GM19099 (cell line): ENCODE results near the gene TARS2.

Source experiments
- POLR2A ChIP-seq: IDR thresholded peaks from 3 replicates; pipeline ENCODE4 v1.6.1; 2011; ENCODE audit warnings: low read depth; ENCODE audit not compliant: insufficient read length; ENCODE audit errors: extremely low read depth

The TARS2 gene

DNA sequence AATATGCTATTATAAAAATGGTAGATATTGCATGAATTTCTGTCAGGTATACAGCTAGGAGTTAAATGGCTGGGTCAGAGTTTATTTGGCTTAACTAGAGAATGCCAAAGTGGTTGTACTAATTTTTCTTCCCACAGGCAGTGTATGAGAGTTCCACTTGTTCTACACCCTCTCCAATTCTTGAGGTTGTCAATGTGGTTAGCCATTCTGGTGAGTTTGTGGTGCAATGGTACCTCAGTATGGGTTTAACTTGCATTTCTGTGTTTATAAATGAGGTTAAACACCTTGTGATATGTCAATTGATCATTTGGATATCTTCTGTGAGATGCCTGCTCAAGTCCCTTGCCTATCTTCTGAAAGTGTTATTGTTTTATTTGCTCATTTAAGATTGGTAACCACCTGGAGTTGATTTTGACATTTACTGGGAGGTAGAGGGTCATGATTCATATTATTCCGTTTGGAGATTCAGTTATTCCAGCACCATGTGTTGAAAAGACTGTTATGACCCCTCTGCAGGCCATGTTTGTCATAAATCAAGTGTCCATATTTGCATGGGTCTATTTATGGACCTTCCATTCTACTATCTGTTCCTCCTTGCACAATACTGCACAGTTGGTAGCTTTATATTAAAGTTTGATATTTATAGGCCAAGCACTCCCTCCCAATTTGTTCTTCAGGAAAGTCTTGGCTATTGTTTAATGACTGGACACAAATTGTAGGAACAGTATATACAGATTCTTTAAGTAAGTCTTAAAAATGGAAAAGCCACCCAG, 34.2 kb downstream of the TARS2 start:
- TF ChIP-seq POLR2A: no peak

DNA sequence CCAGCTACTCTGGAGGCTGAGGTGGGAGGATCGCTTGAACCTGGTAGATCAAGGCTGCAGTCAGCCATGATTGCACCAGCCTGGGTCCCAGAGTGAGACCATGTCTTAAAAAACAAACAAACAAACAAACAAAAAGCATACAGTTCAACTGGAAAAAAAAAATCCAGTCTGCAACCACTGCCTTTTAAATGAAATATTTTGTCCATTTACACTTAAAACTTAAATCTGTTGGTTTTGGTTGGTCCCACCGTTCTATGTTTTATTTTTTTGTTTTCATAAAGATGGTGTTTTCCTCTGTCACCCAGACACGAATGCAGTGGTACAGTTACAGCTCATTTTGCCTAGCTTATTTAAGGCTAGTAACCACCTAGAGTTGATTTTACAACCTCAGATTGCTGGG, 38.1 kb downstream of the TARS2 start:
- no peak for TF ChIP-seq POLR2A

DNA sequence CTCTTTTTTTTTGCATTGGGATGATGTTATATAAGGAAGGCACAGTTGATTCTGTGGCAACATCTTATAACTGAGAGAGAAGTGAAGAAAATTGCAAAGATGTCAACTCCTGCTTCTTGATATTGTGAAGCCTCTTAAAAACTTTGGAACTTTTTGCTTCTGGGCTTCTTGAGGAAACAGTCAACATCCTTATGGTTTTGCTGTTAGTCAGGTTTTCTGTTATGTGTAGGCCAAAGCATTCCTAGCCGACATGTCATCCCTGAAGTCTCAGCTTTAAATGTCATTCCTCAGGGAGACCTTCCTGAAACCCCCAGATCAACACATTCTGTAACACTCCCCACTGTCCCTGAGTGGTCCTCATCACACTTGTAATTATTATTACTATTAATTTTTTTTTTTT, 41.0 kb downstream of the TARS2 start:
- TF ChIP-seq POLR2A: no peak

DNA sequence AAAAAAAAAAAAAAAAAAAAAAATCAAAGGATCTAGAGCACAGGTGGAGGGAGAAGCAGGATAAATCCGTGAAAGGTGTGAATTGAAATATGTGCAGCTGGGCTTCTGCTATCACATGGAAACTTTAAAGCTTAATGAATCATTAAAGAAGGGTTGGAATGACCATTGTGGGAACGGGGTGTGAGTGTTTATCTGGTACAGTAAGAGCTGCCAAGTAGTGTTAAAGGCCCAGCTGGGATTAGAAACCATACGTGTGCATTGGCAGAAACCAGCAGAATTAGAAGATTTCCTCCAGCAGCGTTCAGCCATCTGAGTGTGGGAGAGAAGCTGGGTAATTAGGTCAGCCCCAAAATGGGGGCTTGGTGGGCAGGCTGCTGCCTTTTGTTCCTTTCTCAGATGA, 41.8 kb downstream of the TARS2 start:
- no peak for TF ChIP-seq POLR2A

DNA sequence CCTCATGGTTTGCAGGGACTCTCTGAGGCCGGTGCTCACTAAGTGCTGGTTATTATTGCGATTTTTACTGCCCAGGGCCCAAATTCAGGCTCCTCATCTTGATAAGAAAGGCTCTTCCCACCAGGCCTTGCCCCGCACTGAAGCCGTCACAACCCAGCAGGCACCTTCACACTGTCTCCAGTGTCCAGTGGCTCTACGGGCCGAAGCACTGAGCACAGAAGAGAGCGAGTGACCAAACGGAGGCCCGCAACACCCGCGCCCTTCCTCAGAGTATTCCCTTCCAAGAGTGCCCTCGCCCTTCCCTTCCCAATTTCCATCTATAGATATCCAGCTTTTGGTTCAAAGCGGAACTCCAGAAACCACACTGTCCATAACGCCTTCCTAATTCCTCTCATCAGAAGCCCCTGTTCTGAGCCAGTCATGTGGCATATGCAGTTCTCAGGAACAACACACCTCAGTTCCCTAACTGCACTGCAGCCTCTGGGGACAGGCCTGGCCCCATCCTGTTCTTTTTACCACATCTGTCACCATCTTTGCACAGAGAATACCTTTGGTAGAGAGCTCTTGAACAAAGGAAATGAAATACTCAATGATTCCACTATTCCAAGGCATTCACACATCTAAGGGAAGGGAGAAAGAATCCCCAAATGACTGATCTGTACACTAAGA, 43.4 kb downstream of the TARS2 start:
- no peak for TF ChIP-seq POLR2A

DNA sequence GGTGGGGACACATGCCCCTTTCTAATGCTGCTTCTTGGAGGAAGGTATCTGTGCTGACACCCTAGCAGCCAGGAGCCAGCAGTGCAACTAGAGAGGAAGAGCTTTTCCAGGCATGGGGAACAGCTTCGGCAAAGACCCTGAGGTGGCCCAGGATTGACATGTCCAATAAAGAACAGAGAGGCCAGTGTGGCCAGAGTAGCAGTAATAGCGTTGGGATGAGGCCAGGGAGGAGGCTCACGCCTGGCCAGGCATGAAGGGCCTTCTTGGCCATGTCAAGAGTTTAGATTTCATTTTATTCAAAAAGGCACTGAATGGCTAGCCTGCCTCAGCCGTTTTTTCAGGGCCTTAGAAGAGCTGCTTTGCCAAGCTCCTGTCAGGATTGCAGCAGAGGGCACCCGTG, 45.6 kb downstream of the TARS2 start:
- TF ChIP-seq POLR2A: no peak

DNA sequence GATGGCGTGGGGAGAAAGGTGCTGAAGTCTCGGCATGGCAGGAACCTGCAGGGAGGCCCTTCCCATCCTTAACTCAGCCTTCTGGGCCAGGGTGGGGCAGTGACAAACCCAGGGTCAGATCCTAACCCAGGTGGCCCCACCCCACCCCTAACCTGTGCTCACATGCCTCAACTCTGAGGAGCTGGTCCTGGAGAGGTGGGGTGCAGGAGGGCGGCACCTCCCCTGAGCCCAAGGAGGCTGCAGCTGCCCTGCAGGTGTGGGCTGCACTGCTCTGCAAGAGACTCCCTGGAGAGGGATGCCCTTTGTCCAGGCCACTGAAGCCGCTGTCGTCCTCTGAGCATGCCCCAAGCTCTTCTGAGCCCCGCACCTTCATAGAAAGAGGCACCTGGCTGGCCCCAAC, 46.8 kb downstream of the TARS2 start:
- TF ChIP-seq POLR2A: no peak

DNA sequence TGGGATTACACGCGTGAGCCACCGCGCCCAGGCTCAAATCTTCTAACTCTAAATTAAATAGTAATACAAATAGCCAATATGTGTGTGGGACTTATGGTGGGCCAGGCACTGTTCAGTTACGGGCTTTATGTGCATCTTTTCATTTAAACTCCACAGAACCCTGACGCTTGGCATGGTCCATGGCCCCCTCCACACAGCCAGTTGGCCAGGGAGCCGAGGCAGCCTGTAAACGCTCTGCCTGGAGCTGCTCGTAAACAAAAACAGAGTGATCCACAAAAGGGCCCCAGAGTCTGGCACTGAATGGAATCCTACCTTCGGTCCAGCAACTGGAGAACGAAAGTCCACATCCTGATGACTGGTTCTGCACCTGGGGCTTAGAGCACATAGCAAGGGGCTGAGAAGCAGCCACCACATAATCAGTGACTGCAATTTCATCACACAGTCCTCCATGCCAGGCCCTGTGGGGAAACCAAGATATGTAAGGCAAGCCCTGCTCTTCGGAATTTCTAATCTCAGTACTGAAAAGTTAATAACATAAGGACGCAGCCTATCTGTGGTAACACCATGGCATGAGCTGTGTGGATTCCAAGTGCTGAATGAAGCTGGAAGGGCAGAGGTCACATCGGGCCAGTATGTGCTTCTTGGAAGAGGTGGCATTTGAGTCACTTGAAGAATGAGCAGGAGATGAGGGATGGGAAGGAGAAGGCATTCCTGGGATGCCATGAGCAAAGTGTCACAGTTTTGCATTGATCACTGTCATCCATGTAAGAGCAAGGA, 48.5 kb downstream of the TARS2 start:
- TF ChIP-seq POLR2A: no peak

DNA sequence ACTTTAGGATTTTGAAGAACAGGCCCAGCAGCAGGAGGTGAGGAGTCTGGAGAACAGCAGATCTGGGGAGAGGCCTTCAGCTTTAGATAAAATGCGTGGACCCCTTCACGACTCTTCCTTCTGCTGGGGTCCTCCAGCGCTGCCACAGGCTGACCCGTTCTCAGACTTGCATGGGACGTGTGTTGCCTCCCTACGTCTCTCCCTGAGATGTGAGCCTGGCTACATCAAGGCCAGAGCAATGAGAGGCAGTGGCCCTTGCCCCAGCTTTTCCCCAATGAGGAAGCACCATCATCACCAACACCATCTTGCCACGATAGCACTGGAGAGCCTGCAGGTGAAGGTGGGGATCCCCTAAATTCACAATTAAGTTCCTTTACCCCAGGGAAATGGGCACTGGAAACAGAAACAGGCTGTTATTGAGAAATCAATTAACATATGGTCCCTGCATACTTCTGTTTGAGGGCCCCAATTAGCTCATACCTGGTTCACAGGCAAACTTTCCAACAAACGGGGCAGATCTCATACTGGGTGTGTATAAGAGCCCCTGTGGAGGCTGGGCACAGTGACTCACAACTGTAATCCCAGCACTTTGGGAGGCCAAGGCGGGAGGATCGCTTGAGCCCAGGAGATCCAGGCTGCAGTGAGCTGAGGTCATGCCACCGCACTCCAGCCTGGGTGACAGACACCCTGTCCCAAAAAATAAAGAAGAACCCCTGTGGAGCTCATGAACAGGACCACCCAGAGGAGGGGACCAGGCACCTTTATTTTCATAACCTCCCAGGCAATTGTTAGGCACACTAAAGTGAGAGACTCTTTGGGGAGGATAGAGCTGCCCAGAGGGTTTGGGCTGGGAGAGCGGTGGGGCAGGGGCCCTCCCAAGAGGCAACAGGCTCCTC, 49.9 kb downstream of the TARS2 start:
- TF ChIP-seq POLR2A: no peak

DNA sequence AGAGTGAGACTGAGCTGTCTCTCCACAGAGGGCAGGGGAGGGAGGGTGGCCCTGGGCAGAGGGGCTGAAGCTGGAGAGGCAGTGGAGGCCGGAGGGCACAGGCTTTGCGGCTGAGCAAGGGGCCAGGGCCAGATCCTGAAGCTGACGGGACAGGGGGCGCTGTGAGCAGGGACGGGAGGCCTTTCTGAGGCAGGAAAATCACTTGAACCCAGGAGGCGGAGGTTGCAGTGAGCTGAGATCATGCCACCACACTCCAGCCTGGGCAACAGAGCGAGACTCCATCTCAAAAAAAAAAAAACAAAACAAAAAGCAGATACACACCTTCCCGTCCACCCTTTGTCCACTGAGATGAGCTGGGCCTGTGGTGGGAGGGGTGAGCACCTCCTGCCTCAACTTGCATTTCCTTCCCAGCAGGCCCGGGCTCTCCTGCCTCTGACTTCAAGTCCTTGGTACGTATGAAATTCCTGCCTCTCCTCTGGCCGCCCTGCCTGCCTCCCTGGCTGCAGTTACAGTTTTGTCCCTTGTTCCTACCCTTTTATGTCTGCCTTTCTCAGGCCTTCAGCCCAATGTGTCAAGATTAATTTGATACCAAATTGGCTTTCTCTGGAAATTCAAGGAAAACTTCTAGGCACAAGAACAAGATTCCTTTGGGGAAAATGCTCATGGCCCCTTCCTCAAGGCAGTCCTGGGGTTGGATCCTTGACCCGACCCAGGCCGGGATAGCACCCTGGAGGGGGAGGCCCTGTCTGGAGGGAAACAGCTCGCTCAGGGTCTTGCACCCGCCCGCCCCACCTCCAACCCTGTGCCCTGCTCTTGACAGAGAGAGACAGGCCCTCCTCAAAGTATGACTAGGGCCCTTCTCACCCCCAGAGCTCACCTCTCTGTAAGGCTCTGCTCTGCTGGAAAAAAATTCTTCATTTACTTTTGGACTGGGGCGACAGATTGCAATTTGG, 50.8 kb downstream of the TARS2 start:
- no peak for TF ChIP-seq POLR2A

DNA sequence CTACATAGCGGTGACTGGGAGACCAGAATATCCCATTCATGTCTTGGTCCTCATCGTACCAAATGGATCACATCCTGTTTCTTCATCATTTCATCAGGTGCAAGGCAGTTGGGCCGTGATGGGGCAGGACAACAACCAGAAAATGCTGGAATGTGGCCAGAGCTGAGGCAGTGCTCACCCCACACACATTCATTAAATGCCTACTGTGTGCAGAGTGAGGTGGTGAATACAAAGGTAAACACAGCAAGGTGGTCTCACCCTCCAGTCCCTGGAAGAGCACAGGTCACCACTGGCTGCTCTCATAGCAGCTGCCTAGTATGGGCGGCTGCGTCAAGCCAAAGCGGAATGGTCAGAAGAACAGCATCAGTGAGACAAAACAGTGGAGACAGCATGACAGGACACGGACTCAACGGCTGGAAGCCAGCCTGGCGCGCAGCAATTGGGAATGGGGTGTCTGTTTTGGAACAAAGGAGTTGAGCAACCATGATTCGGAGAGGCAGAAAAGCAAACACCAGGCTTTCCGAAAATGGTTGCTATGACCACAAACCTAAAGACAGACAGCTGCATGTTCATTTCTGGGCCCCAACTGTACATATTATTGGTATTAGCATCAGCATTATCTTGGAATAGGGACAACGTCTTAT, 56.4 kb downstream of the TARS2 start:
- no peak for TF ChIP-seq POLR2A

DNA sequence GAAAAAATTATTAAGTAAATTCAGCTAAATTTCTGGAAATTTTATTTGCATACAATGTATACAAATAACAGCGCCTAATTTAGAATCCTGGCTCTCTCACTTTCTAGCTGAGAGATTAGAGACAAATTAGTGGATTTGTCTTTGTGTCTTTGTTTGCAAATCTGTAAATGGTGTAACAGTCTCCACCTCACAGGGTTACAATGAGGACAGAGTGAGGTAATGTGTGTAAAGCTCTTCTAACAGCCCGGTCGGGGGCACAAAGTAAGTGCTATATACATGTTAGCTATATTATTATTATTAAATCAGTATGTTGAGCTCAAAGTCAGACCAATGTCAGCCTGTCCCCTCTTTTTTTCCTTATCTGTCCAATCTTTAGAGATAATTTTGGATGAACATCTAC, 57.0 kb downstream of the TARS2 start:
- no peak for TF ChIP-seq POLR2A

DNA sequence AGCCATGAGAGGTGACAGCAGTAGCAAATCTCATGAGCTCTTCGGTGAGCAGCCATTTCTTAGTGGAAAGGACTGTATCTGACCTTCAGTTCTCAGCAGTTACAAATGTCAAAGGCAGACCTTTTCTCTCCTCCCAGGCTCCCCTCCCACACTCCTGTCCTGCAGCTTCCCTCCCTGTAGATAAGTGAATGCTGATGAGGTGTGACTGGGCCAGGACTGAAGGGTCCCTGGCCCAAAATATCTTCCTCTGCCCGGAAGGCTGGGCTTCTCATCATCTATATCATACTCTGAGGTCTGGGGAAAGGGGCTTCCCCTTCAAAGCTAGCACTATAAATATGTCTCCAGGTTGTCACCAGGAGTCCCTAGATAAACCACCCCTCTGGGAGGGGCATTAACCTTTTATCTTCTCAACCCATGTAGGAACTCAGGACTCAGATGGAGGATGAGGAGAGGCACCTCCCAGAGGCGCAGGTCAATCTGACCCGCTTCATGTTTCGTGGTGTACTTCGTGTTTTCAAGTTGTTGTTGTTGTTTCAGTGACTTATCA, 58.3 kb downstream of the TARS2 start:
- TF ChIP-seq POLR2A: no peak

DNA sequence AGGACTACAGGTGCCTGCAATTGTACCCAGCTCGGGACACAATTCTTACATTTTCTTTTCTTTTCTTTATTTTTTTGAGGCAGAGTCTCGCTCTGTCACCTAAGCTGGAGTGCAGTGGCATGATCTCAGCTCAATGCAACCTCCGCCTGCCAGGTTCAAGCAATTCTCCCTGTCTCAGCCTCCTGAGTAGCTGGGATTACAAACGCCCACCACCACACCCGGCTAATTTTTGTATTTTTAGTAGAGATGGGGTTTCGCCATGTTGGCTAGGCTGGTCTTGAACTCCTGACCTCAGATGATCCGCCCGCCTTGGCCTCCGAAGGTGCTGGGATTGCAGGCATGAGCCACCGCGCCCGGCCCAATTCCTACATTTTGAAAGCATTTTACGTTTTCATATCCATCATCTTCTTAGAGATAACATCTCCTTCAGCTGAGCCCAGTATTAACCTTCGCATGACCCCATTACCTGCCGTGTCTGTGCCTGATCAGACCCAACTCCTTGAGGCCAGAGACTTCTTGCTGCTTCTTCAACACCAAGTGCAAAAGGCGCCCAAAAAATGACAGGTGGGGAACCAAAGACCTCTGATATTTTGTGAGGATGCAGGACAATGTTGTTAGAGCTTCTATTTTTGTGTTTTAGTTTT, 59.2 kb downstream of the TARS2 start:
- no peak for TF ChIP-seq POLR2A
